ENCODE data around the gene GSK3A. TPM values are rescaled to one million over a fixed set of nuclear protein-coding genes. Genes with fewer than 3 reads are reported as not detected.

GSK3A gene
- total RNA-seq, 2 donors from 2014 or later, result 23.7 to 26.9 TPM

DNA sequence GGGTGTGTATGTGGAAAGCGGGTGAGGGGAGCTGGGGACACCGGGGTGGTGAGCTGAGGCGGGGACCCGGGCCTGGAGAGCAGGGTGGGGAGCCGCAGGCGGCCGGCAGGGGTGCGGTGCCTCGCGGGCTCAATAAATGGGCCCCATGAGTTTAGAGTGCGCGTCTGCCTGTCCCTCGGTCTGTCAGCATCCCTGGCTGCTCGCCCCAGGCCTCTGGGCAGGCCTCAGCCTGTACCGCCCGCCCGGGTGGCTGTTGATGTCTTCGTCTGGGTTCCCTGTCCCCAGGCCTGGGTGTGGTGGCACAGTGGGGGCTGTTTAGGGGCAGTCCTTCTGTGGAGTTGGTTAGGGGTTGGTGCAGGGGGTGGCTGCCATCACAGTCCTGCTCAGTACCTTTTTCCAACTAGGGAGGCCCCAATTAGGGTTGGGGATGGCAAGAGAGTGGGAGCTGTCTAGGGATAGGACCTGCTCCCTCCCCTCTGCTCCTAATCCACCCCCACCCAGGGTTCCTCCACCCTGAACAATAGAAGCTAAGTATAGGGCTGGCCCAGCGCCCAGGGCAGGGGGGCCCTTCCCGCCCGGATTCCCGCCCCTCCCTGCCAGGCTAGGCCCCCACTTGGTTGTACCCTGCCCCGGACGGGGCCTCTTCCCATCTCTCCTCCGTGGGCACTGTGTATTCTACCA, 38.9 kb upstream of the GSK3A start:
- H3K36me3 ChIP-seq, result no peaks in the 10 kb centered on the region
- no peaks in the 10 kb centered on the region for H3K9me3 ChIP-seq
- no peak for DNase-seq (ENCODE audit: low spot score)
- no peak for ATAC-seq (ENCODE audit: insufficient number of reproducible peaks, low FRiP score, low read depth)
- H3K4me3 ChIP-seq, result peak overlapping the region; percentile 81
- TF ChIP-seq, protein P1, sequence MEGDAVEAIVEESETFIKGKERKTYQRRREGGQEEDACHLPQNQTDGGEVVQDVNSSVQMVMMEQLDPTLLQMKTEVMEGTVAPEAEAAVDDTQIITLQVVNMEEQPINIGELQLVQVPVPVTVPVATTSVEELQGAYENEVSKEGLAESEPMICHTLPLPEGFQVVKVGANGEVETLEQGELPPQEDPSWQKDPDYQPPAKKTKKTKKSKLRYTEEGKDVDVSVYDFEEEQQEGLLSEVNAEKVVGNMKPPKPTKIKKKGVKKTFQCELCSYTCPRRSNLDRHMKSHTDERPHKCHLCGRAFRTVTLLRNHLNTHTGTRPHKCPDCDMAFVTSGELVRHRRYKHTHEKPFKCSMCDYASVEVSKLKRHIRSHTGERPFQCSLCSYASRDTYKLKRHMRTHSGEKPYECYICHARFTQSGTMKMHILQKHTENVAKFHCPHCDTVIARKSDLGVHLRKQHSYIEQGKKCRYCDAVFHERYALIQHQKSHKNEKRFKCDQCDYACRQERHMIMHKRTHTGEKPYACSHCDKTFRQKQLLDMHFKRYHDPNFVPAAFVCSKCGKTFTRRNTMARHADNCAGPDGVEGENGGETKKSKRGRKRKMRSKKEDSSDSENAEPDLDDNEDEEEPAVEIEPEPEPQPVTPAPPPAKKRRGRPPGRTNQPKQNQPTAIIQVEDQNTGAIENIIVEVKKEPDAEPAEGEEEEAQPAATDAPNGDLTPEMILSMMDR (IDR thresholded peaks at IDR 0.05), result no peak
- H3K27ac ChIP-seq, result peak overlapping the region; percentile 91 to 95
- H3K4me1 ChIP-seq (ENCODE audit: control insufficient read depth in 1 of 2, low read depth in 2 of 2), result peaks cover 58 to 74% of the 10 kb centered on the region in 2 donors
- H3K27me3 ChIP-seq (replicated peaks; ENCODE audit: insufficient read depth), result no peaks in the 10 kb centered on the region

DNA sequence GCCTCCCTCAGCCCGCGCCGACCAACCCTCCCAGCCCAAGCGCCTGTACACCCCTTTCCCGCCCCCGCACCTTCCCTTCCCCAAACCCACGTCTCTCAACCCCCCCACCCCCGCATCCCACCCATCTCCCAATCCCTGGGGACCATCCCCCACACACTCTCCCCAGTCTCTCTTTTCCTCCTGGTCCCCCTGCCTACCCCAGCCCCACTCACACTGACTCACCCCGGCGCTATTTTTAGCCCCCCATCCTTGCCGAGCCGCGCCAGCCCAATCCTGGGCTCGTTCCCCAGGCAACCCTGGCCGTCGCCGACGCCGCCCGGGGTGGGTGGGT, 38.4 kb upstream of the GSK3A start:
- ATAC-seq (ENCODE audit: insufficient number of reproducible peaks, low FRiP score, low read depth) (no peak), DNase-seq (ENCODE audit: low spot score) (no peak)
- H3K9me3 ChIP-seq, result no peaks in the 10 kb centered on the region
- peaks cover 59 to 74% of the 10 kb centered on the region in 2 donors for H3K4me1 ChIP-seq (ENCODE audit: control insufficient read depth in 1 of 2, low read depth in 2 of 2)
- TF ChIP-seq, protein P1 (IDR thresholded peaks at IDR 0.05), result no peak
- peak overlapping the region; percentile 81 for H3K4me3 ChIP-seq
- no peaks in the 10 kb centered on the region for H3K36me3 ChIP-seq
- H3K27ac ChIP-seq, result peak overlapping the region; percentile 91 to 95
- no peaks in the 10 kb centered on the region for H3K27me3 ChIP-seq (replicated peaks; ENCODE audit: insufficient read depth)

DNA sequence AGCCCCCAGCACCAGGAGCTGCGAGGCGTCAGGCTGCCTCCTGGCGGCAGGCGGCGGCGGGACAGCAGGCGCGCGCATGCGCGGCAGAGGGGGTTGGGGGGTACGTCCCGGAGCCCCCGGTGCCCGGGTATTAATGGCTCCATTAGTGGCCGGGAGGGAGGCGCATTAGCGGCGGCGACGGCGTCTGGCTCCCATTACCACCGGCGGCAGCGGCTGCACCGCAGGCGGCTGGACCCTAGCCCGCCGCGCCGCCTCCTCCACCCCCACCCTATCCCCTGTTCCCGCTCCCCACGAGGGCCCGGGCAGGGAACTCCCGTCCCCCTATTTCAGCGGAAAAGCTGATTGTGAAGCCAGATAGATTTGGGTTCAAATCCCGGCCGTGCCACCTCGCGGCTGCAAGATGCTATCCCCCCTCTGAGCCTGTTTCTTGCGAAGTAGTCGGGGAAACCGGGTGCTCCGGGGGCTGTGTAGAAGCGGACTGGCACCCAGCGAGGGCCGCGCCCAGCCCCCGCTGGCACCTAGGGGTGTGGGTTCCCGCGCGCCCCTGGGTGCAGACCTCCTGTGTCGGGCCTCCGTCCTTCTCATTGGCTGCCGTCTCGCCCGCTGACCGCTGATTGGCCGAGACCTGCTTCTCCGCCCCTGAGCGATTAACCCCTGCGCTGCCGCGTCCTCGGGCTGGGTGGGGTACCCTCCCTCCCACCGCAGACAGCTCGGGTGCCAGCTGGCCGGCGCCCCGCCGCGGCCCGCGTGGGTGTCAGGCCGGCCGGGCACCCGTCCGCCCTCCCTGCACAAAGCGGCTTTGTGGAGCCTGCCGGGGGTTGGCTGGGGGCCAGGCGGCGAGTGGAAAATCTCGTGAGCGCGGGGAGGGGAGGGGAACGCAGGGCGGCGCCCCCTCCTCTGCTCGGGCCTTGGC, 37.8 kb upstream of the GSK3A start:
- TF ChIP-seq, protein P1 (IDR thresholded peaks at IDR 0.05), result peak; percentile 93
- peak; percentile 87 for DNase-seq (ENCODE audit: low spot score)
- peak; percentile 47 for ATAC-seq (ENCODE audit: insufficient number of reproducible peaks, low FRiP score, low read depth)
- Histone ChIP-seq H3K27me3 (replicated peaks; ENCODE audit: insufficient read depth) (no peaks in the 10 kb centered on the region), H3K4me3 (peak overlapping the region; percentile 81), H3K9me3 (no peaks in the 10 kb centered on the region), H3K27ac (peak overlapping the region; percentile 91 to 95), H3K36me3 (peaks cover 3% of the 10 kb centered on the region), H3K4me1 (ENCODE audit: control insufficient read depth in 1 of 2, low read depth in 2 of 2) (peaks cover 56 to 73% of the 10 kb centered on the region in 2 donors)

DNA sequence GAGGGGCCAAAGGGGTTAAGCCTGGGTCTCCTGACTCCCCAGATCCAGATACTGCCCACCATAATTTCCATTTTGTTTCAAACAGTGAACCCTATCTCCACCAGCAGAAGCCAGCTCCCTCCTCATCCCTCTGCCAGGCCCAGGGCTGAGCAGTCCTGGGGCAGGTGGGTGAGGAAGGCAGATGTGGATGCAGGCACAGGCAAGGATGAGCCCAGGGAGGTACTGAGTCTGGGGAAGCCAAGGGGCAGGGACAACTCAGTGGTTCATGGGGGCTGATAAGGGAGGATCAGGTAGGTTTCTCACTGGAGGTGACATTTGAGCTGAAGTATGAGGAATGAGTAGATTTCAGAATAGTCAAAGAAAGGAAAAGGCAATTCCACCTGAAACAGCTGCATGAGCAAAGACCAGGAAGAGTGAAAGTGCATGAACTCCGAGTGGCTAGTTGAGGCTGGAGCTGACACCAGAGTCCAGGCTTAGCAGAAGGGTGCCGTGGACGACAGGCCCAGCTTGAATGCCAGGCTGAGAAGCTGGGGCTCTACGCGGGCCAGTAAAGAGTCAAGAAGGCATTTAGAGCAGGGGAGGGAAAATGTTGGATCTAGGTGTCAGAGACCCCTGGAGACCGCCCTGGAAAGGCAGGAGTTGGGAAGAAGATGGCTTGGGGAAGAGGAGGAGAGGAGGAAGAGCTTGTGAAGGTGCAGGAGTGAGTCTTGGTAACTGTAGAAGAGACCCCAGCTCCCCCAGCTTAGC, 36.9 kb upstream of the GSK3A start:
- Histone ChIP-seq H3K27me3 (replicated peaks; ENCODE audit: insufficient read depth) (no peaks in the 10 kb centered on the region), H3K4me1 (ENCODE audit: control insufficient read depth in 1 of 2, low read depth in 2 of 2) (peaks cover 59 to 76% of the 10 kb centered on the region in 2 donors), H3K27ac (peak overlapping the region; percentile 91 to 95), H3K4me3 (peak overlapping the region; percentile 81), H3K9me3 (no peaks in the 10 kb centered on the region), H3K36me3 (peaks cover 11% of the 10 kb centered on the region)
- TF ChIP-seq, protein P1 (IDR thresholded peaks at IDR 0.05), result no peak
- no peak for DNase-seq (ENCODE audit: low spot score)
- no peak for ATAC-seq (ENCODE audit: insufficient number of reproducible peaks, low FRiP score, low read depth)

Measured in thoracic aorta (tissue), 2 donors.